Loucy (cell line): ENCODE measurements around the gene PLA2G4C.
"Not testable (repeated sequence)": the region's sequence is repeated elsewhere in the genome, so short reads cannot be mapped to it uniquely, and the experiment has no call there.

Source experiments
- CTCF ChIP-seq: fragments of 200-600 bp; sonication (generic); conservative IDR thresholded peaks from 2 replicates; pipeline ENCODE4 v1.5.1; 2014; ENCODE audit warnings: mild to moderate bottlenecking, antibody characterized with exemption, low read length
- EZH2phosphoT487 ChIP-seq: fragments of 200-600 bp; IDR thresholded peaks from 2 replicates; pipeline ENCODE4 v1.6.1; 2018; ENCODE audit warnings: antibody characterized with exemption, mild to moderate bottlenecking, moderate library complexity, borderline replicate concordance

- TF ChIP-seq CTCF, EZH2phosphoT487: not testable (repeated sequence)
Measured at GRCh38 chr19:48088991-48089390, 21.6 kb downstream of the PLA2G4C start.
